Fibroblast of lung (primary cell): ENCODE measurements around the gene ZNF296. TPM values are rescaled to one million over a fixed set of nuclear protein-coding genes. Genes with fewer than 3 reads are reported as not detected.

Experiments used
- DNase-seq, 2 donors: peaks; one replicate each; pipeline versions ENCODE4 v3.0.0 to v3.0.0-alpha.2; 2010; ENCODE audit warnings: low read depth in 2 of 2
- H2AFZ ChIP-seq: 2 replicates; pipeline ENCODE4 v1.5.1; 2012; ENCODE audit warnings: low read length, control low read depth, inconsistent platforms
- H3K27ac ChIP-seq: 2 replicates; pipeline ENCODE4 v1.5.1; 2011; ENCODE audit warnings: low read length, control low read depth; ENCODE audit not compliant: insufficient read depth
- H3K27me3 ChIP-seq: 2 replicates; pipeline ENCODE4 v1.5.1; 2011; ENCODE audit warnings: mild to moderate bottlenecking, low read length; ENCODE audit not compliant: control insufficient read depth, insufficient read depth
- H3K36me3 ChIP-seq: 2 replicates; pipeline ENCODE4 v1.5.1; 2011; ENCODE audit warnings: low read length; ENCODE audit not compliant: control insufficient read depth, insufficient read depth
- H3K4me1 ChIP-seq: 2 replicates; pipeline ENCODE4 v1.5.1; 2011; ENCODE audit warnings: low read length; ENCODE audit not compliant: control insufficient read depth, insufficient read depth; ENCODE audit errors: extremely low read depth
- H3K4me2 ChIP-seq: 2 replicates; pipeline ENCODE4 v1.5.1; 2011; ENCODE audit warnings: low read length, control low read depth; ENCODE audit not compliant: insufficient read depth; ENCODE audit errors: extremely low read depth
- H3K4me3 ChIP-seq, 4 experiments: fragments of 200-600 bp in 1 of 4; sonication (generic) in 1 of 4; replicated peaks in 1 of 4; 2 replicates each; pipeline ENCODE4 v1.5.1; 2011 to 2016; ENCODE audit warnings: low read length in 4 of 4, low read depth in 3 of 4, mild to moderate bottlenecking in 3 of 4, control low read depth in 2 of 4, inconsistent platforms in 1 of 4, mixed read lengths in 1 of 4; ENCODE audit not compliant: insufficient read depth in 1 of 4; ENCODE audit errors: control extremely low read depth in 1 of 4
- H3K79me2 ChIP-seq: 2 replicates; pipeline ENCODE4 v1.5.1; 2012; ENCODE audit warnings: mild to moderate bottlenecking, low read length, inconsistent platforms; ENCODE audit not compliant: control insufficient read depth, insufficient read depth
- H3K9ac ChIP-seq: 2 replicates; pipeline ENCODE4 v1.5.1; 2011; ENCODE audit warnings: mild to moderate bottlenecking, low read length, control low read depth; ENCODE audit not compliant: insufficient read depth
- H3K9me3 ChIP-seq: 2 replicates; pipeline ENCODE4 v1.5.1; 2012; ENCODE audit warnings: low read depth, low read length; ENCODE audit not compliant: control insufficient read depth, insufficient read depth
- H4K20me1 ChIP-seq: 2 replicates; pipeline ENCODE4 v1.5.1; 2011; ENCODE audit warnings: low read length; ENCODE audit not compliant: control insufficient read depth, insufficient read depth; ENCODE audit errors: extremely low read depth
- EZH2 ChIP-seq: IDR thresholded peaks from 2 replicates; pipeline ENCODE4 v1.5.1; 2012; ENCODE audit warnings: low read length, control low read depth, mild to moderate bottlenecking; ENCODE audit errors: missing control alignments
- polyA plus RNA-seq, 2 donors: library from polyadenylated mRNA; depleted of rRNA in 1 of 2; stranded (reverse) in 1 of 2; unstranded in 1 of 2; fragments of >200 nt; gene quantifications; 2 replicates each; pipeline ENCODE4 v1.2.1, GENCODE V29; 2011 to 2012; ENCODE audit warnings: missing spikeins in 1 of 2
- total RNA-seq: library from RNA; depleted of rRNA; stranded (reverse); fragments of >200 nt; gene quantifications from 2 replicates; pipeline ENCODE4 v1.2.1, GENCODE V29; 2014
- TF ChIP-seq, protein P1 (sequence below), 2 donors: IDR thresholded peaks in 1 of 2; conservative IDR thresholded peaks in 1 of 2; 1 replicate in 1 of 2; 2 replicates in 1 of 2; pipeline ENCODE4 v1.5.1; 2011 to 2012; ENCODE audit warnings: low read length in 2 of 2, control low read depth in 1 of 2, inconsistent platforms in 1 of 2, low read depth in 1 of 2, mild to moderate bottlenecking in 1 of 2

Gene ZNF296
- total and polyA plus RNA-seq, 2 donors (not counting 1 experiment from before 2014, with no cell fraction given): 0.03 TPM; not detected in 1

DNA sequence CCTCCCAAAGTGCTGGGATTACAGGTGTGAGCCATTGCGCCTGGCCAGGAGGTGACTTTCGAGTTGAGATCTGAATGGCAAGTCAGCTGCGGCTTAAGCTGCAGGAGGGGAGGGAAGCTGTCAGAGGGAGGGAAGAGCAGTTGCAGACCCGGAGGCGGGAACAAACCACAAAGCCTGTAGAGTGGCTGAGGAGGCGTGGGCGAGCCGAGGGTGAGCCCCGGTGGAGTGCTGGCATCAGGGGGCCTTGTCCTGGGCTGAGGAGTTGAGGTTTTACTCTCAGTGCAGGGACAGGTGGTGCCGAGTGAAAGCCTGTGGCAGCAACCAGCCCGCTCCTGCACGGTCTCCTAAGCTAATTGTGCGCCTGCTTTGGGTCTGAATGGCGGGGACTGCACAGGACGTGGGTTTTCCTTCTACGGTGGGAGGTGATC lies 40.9 kb upstream of the ZNF296 start:
- peak in 1 of 2 donors; percentile 58 for DNase-seq
- Histone ChIP-seq H3K79me2 (peaks cover 72% of the 10 kb centered on the region), H3K4me1 (no peaks in the 10 kb centered on the region), H3K36me3 (no peaks in the 10 kb centered on the region), H3K27me3 (no peaks in the 10 kb centered on the region), H3K9ac (no peak overlapping the region), H3K9me3 (no peaks in the 10 kb centered on the region), H3K4me3 (no peak overlapping the region), H4K20me1 (peaks cover 2% of the 10 kb centered on the region), H2AFZ (no peak overlapping the region), H3K4me2 (no peak overlapping the region), H3K27ac (no peak overlapping the region)
- no peak for TF ChIP-seq EZH2

DNA sequence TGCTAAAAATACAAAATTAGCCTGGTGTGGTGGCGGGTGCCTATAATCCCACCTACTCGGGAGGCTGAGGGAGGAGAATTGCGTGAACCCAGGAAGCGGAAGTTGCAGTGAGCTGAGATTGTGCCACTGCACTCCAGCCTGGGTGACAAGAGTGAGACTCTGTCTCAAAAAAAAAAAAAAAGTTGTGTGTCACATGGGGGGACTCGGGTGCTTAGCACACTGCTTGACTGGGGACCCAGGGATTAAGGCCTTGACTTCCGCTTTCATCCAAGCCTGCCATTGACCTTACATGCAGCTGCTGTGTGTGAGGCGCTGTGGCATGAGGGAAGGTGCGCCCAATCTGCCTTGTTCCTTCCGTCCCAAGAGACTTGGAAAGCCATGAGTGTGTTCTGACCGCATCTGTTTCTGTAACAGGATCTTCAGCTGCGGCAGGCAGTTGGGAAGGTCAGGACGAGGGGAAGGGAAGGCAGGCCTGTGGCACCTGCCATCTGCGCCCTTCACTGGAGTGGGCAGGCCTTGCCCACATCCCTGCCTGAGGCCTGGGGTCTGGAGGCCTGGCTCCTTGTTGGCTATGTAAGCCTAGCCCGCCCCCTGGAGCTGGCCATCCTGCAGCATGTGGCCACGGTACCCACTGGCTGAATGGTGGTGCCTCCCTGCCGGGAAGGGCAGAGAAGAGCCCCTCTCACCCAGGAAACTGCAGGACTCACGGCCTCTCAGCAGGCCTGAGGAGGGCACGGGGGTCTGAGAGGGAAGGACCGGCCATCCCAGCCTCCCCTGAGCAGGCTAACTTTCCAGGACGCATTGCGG lies 39.7 kb upstream of the ZNF296 start:
- Histone ChIP-seq H4K20me1 (no peaks in the 10 kb centered on the region), H3K27me3 (no peaks in the 10 kb centered on the region), H3K9me3 (no peaks in the 10 kb centered on the region), H3K4me1 (no peaks in the 10 kb centered on the region), H3K79me2 (peaks cover 70% of the 10 kb centered on the region), H2AFZ (no peak overlapping the region), H3K36me3 (no peaks in the 10 kb centered on the region), H3K4me2 (no peak overlapping the region), H3K4me3 (no peak overlapping the region), H3K9ac (no peak overlapping the region), H3K27ac (no peak overlapping the region)
- DNase-seq: no peak
- TF ChIP-seq, protein P1, sequence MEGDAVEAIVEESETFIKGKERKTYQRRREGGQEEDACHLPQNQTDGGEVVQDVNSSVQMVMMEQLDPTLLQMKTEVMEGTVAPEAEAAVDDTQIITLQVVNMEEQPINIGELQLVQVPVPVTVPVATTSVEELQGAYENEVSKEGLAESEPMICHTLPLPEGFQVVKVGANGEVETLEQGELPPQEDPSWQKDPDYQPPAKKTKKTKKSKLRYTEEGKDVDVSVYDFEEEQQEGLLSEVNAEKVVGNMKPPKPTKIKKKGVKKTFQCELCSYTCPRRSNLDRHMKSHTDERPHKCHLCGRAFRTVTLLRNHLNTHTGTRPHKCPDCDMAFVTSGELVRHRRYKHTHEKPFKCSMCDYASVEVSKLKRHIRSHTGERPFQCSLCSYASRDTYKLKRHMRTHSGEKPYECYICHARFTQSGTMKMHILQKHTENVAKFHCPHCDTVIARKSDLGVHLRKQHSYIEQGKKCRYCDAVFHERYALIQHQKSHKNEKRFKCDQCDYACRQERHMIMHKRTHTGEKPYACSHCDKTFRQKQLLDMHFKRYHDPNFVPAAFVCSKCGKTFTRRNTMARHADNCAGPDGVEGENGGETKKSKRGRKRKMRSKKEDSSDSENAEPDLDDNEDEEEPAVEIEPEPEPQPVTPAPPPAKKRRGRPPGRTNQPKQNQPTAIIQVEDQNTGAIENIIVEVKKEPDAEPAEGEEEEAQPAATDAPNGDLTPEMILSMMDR (conservative IDR thresholded peaks at IDR 0.05 in 1 of 2, IDR thresholded peaks at IDR 0.05 in 1 of 2; ENCODE audit: low read depth in 1 of 2, low read length in 2 of 2): no peak
- TF ChIP-seq EZH2: no peak

DNA sequence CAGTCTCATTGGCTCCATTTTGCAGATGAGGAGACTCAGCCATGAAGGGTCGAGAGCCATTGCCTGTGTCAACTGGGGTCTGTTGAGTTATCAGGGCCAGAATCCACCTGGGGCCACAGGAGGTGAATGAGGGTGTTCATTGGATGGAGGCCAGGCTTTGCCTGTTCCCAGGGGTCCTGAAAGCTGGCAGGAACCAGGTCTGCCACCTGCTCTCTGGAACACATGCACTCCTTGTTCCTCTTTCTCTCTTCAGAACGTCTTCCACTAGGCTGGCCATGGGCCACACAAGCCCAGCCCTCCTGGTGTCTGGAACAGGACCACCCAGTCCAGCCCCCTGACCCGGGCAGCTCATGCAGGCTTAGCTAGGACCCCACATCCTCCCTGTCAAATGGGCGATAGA lies 37.8 kb upstream of the ZNF296 start:
- Histone ChIP-seq H3K36me3 (no peaks in the 10 kb centered on the region), H3K4me2 (no peak overlapping the region), H3K4me3 (no peak overlapping the region), H3K4me1 (no peaks in the 10 kb centered on the region), H3K9ac (no peak overlapping the region), H3K79me2 (peaks cover 76% of the 10 kb centered on the region), H3K27me3 (no peaks in the 10 kb centered on the region), H3K27ac (no peak overlapping the region), H4K20me1 (no peaks in the 10 kb centered on the region), H3K9me3 (no peaks in the 10 kb centered on the region), H2AFZ (no peak overlapping the region)
- DNase-seq: no peak
- TF ChIP-seq EZH2: no peak
- TF ChIP-seq, protein P1 (conservative IDR thresholded peaks at IDR 0.05 in 1 of 2, IDR thresholded peaks at IDR 0.05 in 1 of 2; ENCODE audit: low read depth in 1 of 2, low read length in 2 of 2): no peak
